Stimulated activated naive CD8-positive, alpha-beta T cell treated with anti-CD3 and anti-CD28 coated beads, Interleukin-15, amount 100 ng/mL, for 72 hours (primary cell): ENCODE measurements around the gene METTL21A.
"Not testable (repeated sequence)": the region's sequence is repeated elsewhere in the genome, so short reads cannot be mapped to it uniquely, and the experiment has no call there.

Source experiments
- ATAC-seq: fragments of 150-1000 bp; cut with Tn5 transposase; 2 replicates; pipeline ENCODE4 v1.10.0; 2021; ENCODE audit warnings: mild to moderate bottlenecking, moderate library complexity
- DNase-seq, 2 donors: peaks; one replicate each; pipeline ENCODE4 v3.0.0; 2021 to 2022
- H3K27ac Mint-ChIP-seq, 2 donors: one replicate each; pipeline ENCODE4 v1.8.0; 2022; ENCODE audit warnings: mild to moderate bottlenecking in 2 of 2, mixed read lengths in 2 of 2, moderate library complexity in 2 of 2
- H3K27me3 Mint-ChIP-seq: one replicate; pipeline ENCODE4 v1.8.0; 2022; ENCODE audit warnings: mixed read lengths
- H3K4me1 Mint-ChIP-seq: one replicate; pipeline ENCODE4 v1.8.0; 2022; ENCODE audit warnings: mild to moderate bottlenecking, mixed read lengths
- H3K4me3 Mint-ChIP-seq, 2 donors: one replicate each; pipeline ENCODE4 v1.8.0; 2022; ENCODE audit warnings: mild to moderate bottlenecking in 2 of 2, mixed read lengths in 2 of 2, moderate library complexity in 1 of 2
- H3K9me3 Mint-ChIP-seq, 2 donors: one replicate each; pipeline ENCODE4 v1.8.0; 2022; ENCODE audit warnings: mixed read lengths in 2 of 2

METTL21A gene

GRCh38 chr2:207625014-207625907, at the start of gene METTL21A:
TSS of gene METTL21A (minus strand) at chr2:207625394. CDS start at chr2:207624375, 1,019 bp downstream.
- H3K27ac Mint-ChIP-seq: peak within 1 kb of the TSS; percentile 95 to 97
- H3K4me3 Mint-ChIP-seq: peak within 1 kb of the TSS; percentile 94 to 97
- DNase-seq (peak; percentile 95 to 96), ATAC-seq (peak; percentile 84)
- H3K4me1 Mint-ChIP-seq: peaks cover 52% of the 10 kb centered on the region
- no peaks in the 10 kb centered on the region for H3K27me3 Mint-ChIP-seq
- H3K9me3 Mint-ChIP-seq: no peaks in the 10 kb centered on the region

- DNase-seq: no peak
- no peaks in the 10 kb centered on the region for H3K4me1 Mint-ChIP-seq
- peaks cover 14% of the 10 kb centered on the region for H3K27me3 Mint-ChIP-seq
- H3K4me3 Mint-ChIP-seq: no peak overlapping the region
- no peak for ATAC-seq
- peak overlapping the region in 1 of 2 donors; percentile 4 for H3K27ac Mint-ChIP-seq
- no peaks in the 10 kb centered on the region for H3K9me3 Mint-ChIP-seq
These were observed 49.6 kb upstream of the METTL21A start for GRCh38 chr2:207674826-207675225.

GRCh38 chr2:207674266-207674774, 49.1 kb upstream of the METTL21A start:
- ATAC-seq (no peak), DNase-seq (no peak)
- no peak overlapping the region for H3K4me3 Mint-ChIP-seq
- H3K4me1 Mint-ChIP-seq: no peaks in the 10 kb centered on the region
- H3K9me3 Mint-ChIP-seq: no peaks in the 10 kb centered on the region
- no peak overlapping the region for H3K27ac Mint-ChIP-seq
- H3K27me3 Mint-ChIP-seq: peaks cover 9% of the 10 kb centered on the region

- ATAC-seq (no peak), DNase-seq (no peak)
- no peaks in the 10 kb centered on the region for H3K9me3 Mint-ChIP-seq
- H3K4me3 Mint-ChIP-seq: no peak overlapping the region
- H3K27ac Mint-ChIP-seq: no peak overlapping the region
- no peaks in the 10 kb centered on the region for H3K4me1 Mint-ChIP-seq
- H3K27me3 Mint-ChIP-seq: peaks cover 8% of the 10 kb centered on the region
These were observed 48.2 kb upstream of the METTL21A start for GRCh38 chr2:207673431-207673830.

- peaks cover 8% of the 10 kb centered on the region for H3K27me3 Mint-ChIP-seq
- H3K27ac Mint-ChIP-seq: no peak overlapping the region
- no peak for ATAC-seq
- H3K4me3 Mint-ChIP-seq: no peak overlapping the region
- H3K4me1 Mint-ChIP-seq: no peaks in the 10 kb centered on the region
- DNase-seq: no peak
- H3K9me3 Mint-ChIP-seq: no peaks in the 10 kb centered on the region
These were observed 45.7 kb upstream of the METTL21A start for GRCh38 chr2:207670887-207671286.

- Mint-ChIP-seq H3K27me3 (no peaks in the 10 kb centered on the region), H3K4me3 (no peak overlapping the region), H3K9me3 (no peaks in the 10 kb centered on the region), H3K27ac (no peak overlapping the region), H3K4me1 (no peaks in the 10 kb centered on the region)
- ATAC-seq (no peak), DNase-seq (no peak)
These were observed 38.8 kb upstream of the METTL21A start for GRCh38 chr2:207663870-207664545.

GRCh38 chr2:207662203-207662602, 37.0 kb upstream of the METTL21A start:
- DNase-seq (no peak), ATAC-seq (no peak)
- Mint-ChIP-seq H3K4me1 (no peaks in the 10 kb centered on the region), H3K27ac (no peak overlapping the region), H3K27me3 (no peaks in the 10 kb centered on the region), H3K4me3 (no peak overlapping the region), H3K9me3 (no peaks in the 10 kb centered on the region)

GRCh38 chr2:207660994-207661393, 35.8 kb upstream of the METTL21A start:
- Mint-ChIP-seq H3K27ac (no peak overlapping the region), H3K27me3 (no peaks in the 10 kb centered on the region)
- DNase-seq: no peak

GRCh38 chr2:207658156-207658555, 33.0 kb upstream of the METTL21A start:
- Mint-ChIP-seq H3K27me3 (no peaks in the 10 kb centered on the region), H3K4me1 (no peaks in the 10 kb centered on the region), H3K4me3 (no peak overlapping the region), H3K27ac (no peak overlapping the region), H3K9me3 (no peaks in the 10 kb centered on the region)
- ATAC-seq: no peak
- DNase-seq: no peak

More at GRCh38 chr2:207660994-207661393, 35.8 kb upstream of the METTL21A start:
- no peak for ATAC-seq
- Mint-ChIP-seq H3K4me3 (no peak overlapping the region), H3K4me1 (no peaks in the 10 kb centered on the region), H3K9me3 (no peaks in the 10 kb centered on the region)

- no peaks in the 10 kb centered on the region for H3K9me3 Mint-ChIP-seq
- ATAC-seq (no peak), DNase-seq (no peak)
- H3K4me1 Mint-ChIP-seq: no peaks in the 10 kb centered on the region
- H3K27ac Mint-ChIP-seq: no peak overlapping the region
- no peak overlapping the region for H3K4me3 Mint-ChIP-seq
- H3K27me3 Mint-ChIP-seq: no peaks in the 10 kb centered on the region
These were observed 29.8 kb upstream of the METTL21A start for GRCh38 chr2:207655000-207655399.

GRCh38 chr2:207646582-207646981, 21.4 kb upstream of the METTL21A start:
- not testable (repeated sequence) for H3K4me1 Mint-ChIP-seq, H3K4me3 Mint-ChIP-seq, H3K9me3 Mint-ChIP-seq, DNase-seq, H3K27me3 Mint-ChIP-seq, ATAC-seq
- H3K27ac Mint-ChIP-seq: peak overlapping the region in 1 of 2 donors; percentile 27

GRCh38 chr2:207643892-207644291, 18.7 kb upstream of the METTL21A start:
- Mint-ChIP-seq H3K4me1 (no peaks in the 10 kb centered on the region), H3K4me3 (no peak overlapping the region), H3K27ac (no peak overlapping the region), H3K9me3 (peaks cover 9 to 15% of the 10 kb centered on the region in 2 donors), H3K27me3 (no peaks in the 10 kb centered on the region)
- DNase-seq (no peak), ATAC-seq (no peak)

GRCh38 chr2:207640661-207641060, 15.5 kb upstream of the METTL21A start:
- DNase-seq (no peak), ATAC-seq (no peak)
- no peak overlapping the region for H3K27ac Mint-ChIP-seq
- H3K9me3 Mint-ChIP-seq: peaks cover 9 to 15% of the 10 kb centered on the region in 2 donors
- no peaks in the 10 kb centered on the region for H3K4me1 Mint-ChIP-seq
- H3K27me3 Mint-ChIP-seq: no peaks in the 10 kb centered on the region
- H3K4me3 Mint-ChIP-seq: no peak overlapping the region

GRCh38 chr2:207640160-207640559, 15.0 kb upstream of the METTL21A start:
- Mint-ChIP-seq H3K4me3 (no peak overlapping the region), H3K27ac (no peak overlapping the region), H3K27me3 (no peaks in the 10 kb centered on the region), H3K9me3 (peaks cover 9 to 15% of the 10 kb centered on the region in 2 donors), H3K4me1 (no peaks in the 10 kb centered on the region)
- no peak for ATAC-seq
- DNase-seq: no peak

- not testable (repeated sequence) for H3K4me1 Mint-ChIP-seq, H3K4me3 Mint-ChIP-seq, H3K27ac Mint-ChIP-seq, H3K27me3 Mint-ChIP-seq, ATAC-seq, DNase-seq
- H3K9me3 Mint-ChIP-seq: peaks cover 9 to 15% of the 10 kb centered on the region in 2 donors
These were observed 14.1 kb upstream of the METTL21A start for GRCh38 chr2:207639288-207639687.
